HepG2 (cell line): ENCODE results near the gene PDCD10. TPM values are rescaled to one million over a fixed set of nuclear protein-coding genes. Genes with fewer than 3 reads are reported as not detected.

Source experiments
- ATAC-seq: fragments of 200-7000 bp; cut with Tn5 transposase; 3 replicates; pipeline ENCODE4 v1.9.1; 2020; ENCODE audit warnings: mild to moderate bottlenecking, moderate library complexity
- BruUV-seq: library from RNA; stranded (reverse); fragments of 400-500 nt; replicated peaks from 2 replicates; lab custom pipeline; 2021; lab: Mats Ljungman, UMichigan
- CTCF ChIA-PET: fragments of 300-600 bp; formaldehyde crosslinking; extraction: SDS; loops from one replicate; lab custom pipeline; 2021; ENCODE audit warnings: low total read pairs, inconsistent platforms, low intra/inter-chr PET ratio; lab: Yijun Ruan, JAX
- POLR2A ChIA-PET: fragments of 350-600 bp; sonication (Branson Sonifier 250); formaldehyde crosslinking; loops from one replicate; lab custom pipeline; 2020; ENCODE audit warnings: antibody characterized with exemption, inconsistent platforms; lab: Yijun Ruan, JAX
- DNase-seq: peaks from one replicate; pipeline ENCODE4 v3.0.0-alpha.2; 2015; ENCODE audit warnings: low spot score
- FAIRE-seq: peaks from 3 replicates; lab custom pipeline; 2011; peaks lifted over from hg19 to GRCh38; lab: Jason Lieb, UNC
- H2AFZ ChIP-seq: one replicate; pipeline ENCODE4 v1.6.1; 2011; ENCODE audit warnings: low read length, inconsistent platforms
- H3K27ac ChIP-seq: fragments of 300-600 bp; 3 replicates; pipeline ENCODE4 v1.8.0; 2011; ENCODE audit warnings: mixed run types, mild to moderate bottlenecking, mixed read lengths, low read length, inconsistent platforms; ENCODE audit not compliant: insufficient read depth; ENCODE audit errors: extremely low read length
- H3K27me3 ChIP-seq, 2 experiments: fragments of 200-600 bp in 1 of 2; 2 replicates in 1 of 2; 3 replicates in 1 of 2; pipeline versions ENCODE4 v1.6.0 to v1.8.0; 2011; ENCODE audit warnings: low read length in 2 of 2, mild to moderate bottlenecking in 2 of 2, moderate library complexity in 2 of 2, inconsistent platforms in 1 of 2; ENCODE audit not compliant: insufficient read depth in 2 of 2, control insufficient read depth in 1 of 2
- H3K36me3 ChIP-seq, 2 experiments: fragments of 200-600 bp in 1 of 2; replicated peaks in 1 of 2; 2 replicates in 1 of 2; 3 replicates in 1 of 2; pipeline versions ENCODE4 v1.5.1 to v1.8.0; 2011; ENCODE audit warnings: low read length in 2 of 2, inconsistent platforms in 1 of 2; ENCODE audit not compliant: insufficient read depth in 2 of 2, control insufficient read depth in 1 of 2
- H3K4me1 ChIP-seq: 2 replicates; pipeline ENCODE4 v1.5.1; 2012; ENCODE audit warnings: low read length, inconsistent platforms; ENCODE audit not compliant: insufficient read depth
- H3K4me2 ChIP-seq: 2 replicates; pipeline ENCODE4 v1.6.0; 2011; ENCODE audit warnings: low read depth, low read length, inconsistent platforms
- H3K4me3 ChIP-seq, 3 experiments: fragments of 200-600 bp in 1 of 3; sonication (generic), shearing (Covaris generic) in 1 of 3; replicated peaks in 1 of 3; 2 replicates each; pipeline ENCODE4 v1.5.1; 2011 to 2016; ENCODE audit warnings: low read length in 3 of 3, inconsistent platforms in 2 of 3, low read depth in 2 of 3, mild to moderate bottlenecking in 2 of 3, control low read depth in 1 of 3, mixed read lengths in 1 of 3; ENCODE audit not compliant: insufficient read depth in 1 of 3
- H3K79me2 ChIP-seq: one replicate; pipeline ENCODE4 v1.6.1; 2011; ENCODE audit warnings: low read length, inconsistent platforms; ENCODE audit not compliant: insufficient read depth
- H3K9ac ChIP-seq: 2 replicates; pipeline ENCODE4 v1.6.0; 2011; ENCODE audit warnings: mild to moderate bottlenecking, low read depth, low read length, inconsistent platforms; ENCODE audit not compliant: insufficient read depth
- H3K9me3 ChIP-seq: 2 replicates; pipeline ENCODE4 v1.5.1; 2012; ENCODE audit warnings: mild to moderate bottlenecking, low read length
- H4K20me1 ChIP-seq: 2 replicates; pipeline ENCODE4 v1.6.0; 2011; ENCODE audit warnings: inconsistent platforms, mild to moderate bottlenecking, low read length, moderate library complexity; ENCODE audit not compliant: insufficient read depth
- CREB1 ChIP-seq, 2 experiments: fragments of 450-650 bp in 1 of 2; IDR thresholded peaks; 2 replicates each; pipeline ENCODE4 v1.6.1; 2016 to 2017; ENCODE audit warnings: control low read depth in 1 of 2, mild to moderate bottlenecking in 1 of 2, missing compliant biosample characterization in 1 of 2, missing genetic modification characterization in 1 of 2
- KLF9 ChIP-seq: IDR thresholded peaks from 2 replicates; pipeline ENCODE4 v1.6.1; 2016; ENCODE audit warnings: low read depth
- NFRKB ChIP-seq: fragments of 450-650 bp; IDR thresholded peaks from 2 replicates; pipeline ENCODE4 v1.6.1; 2017
- NFYB ChIP-seq: sonication (generic); formaldehyde crosslinking; IDR thresholded peaks from 2 replicates; pipeline ENCODE4 v1.4.0; 2020; ENCODE audit warnings: missing genetic modification reagents
- SAFB2 ChIP-seq: sonication (generic); formaldehyde crosslinking; IDR thresholded peaks from 2 replicates; pipeline ENCODE4 v1.5.1; 2020; ENCODE audit warnings: missing genetic modification reagents, low read depth, mild to moderate bottlenecking, borderline replicate concordance
- SMARCC2 ChIP-seq: fragments of 450-650 bp; IDR thresholded peaks from 2 replicates; pipeline ENCODE4 v1.6.1; 2017; ENCODE audit warnings: antibody characterized with exemption, mild to moderate bottlenecking
- ZBTB7A ChIP-seq: sonication (generic); formaldehyde crosslinking; IDR thresholded peaks from 2 replicates; pipeline ENCODE4 v1.8.0; 2022; ENCODE audit warnings: mild to moderate bottlenecking, missing genetic modification reagents
- ZNF468 ChIP-seq: sonication (generic); formaldehyde crosslinking; IDR thresholded peaks from 2 replicates; pipeline ENCODE4 v1.8.0; 2022; ENCODE audit warnings: mild to moderate bottlenecking, moderate library complexity, missing genetic modification reagents
- ZNF572 ChIP-seq: sonication (generic); formaldehyde crosslinking; IDR thresholded peaks from 2 replicates; pipeline ENCODE4 v1.5.1; 2020; ENCODE audit warnings: mild to moderate bottlenecking, missing genetic modification reagents
- ZNF703 ChIP-seq: sonication (generic); formaldehyde crosslinking; IDR thresholded peaks from 2 replicates; pipeline ENCODE4 v1.5.1; 2020; ENCODE audit warnings: missing genetic modification reagents, mild to moderate bottlenecking, moderate library complexity, borderline replicate concordance
- WGBS: methylation state at CpG from one replicate; pipeline ENCODE4 v1.1.6; 2017; ENCODE audit warnings: low lambda C conversion rate; 5-methylcytosine and 5-hydroxymethylcytosine counted together
- in situ Hi-C: cut with HindIII; loops from 2 replicates; pipeline ENCODE4 v1.10.0; 2017; ENCODE audit warnings: low pct_unique_long_range_greater_than_20kb; ENCODE audit not compliant: extremely low pct_ligation_motif_present
- intact Hi-C: fragments of 100-400 bp; cut with micrococcal nuclease; formaldehyde crosslinking; loops from one replicate; pipeline ENCODE4 v1.10.0; 2022; ENCODE audit not compliant: unreplicated experiment
- polyA plus RNA-seq, 8 experiments: library from polyadenylated mRNA; depleted of rRNA in 3 of 8; stranded (reverse) in 7 of 8; unstranded in 1 of 8; fragments of >200 nt; fragmentation: Illumina TruSeq in 4 of 8; extraction: Trizol in 4 of 8; gene quantifications; 2 replicates each; pipeline versions ENCODE4 v1.2.1 to v1.2.3, GENCODE V29; 2011 to 2016; ENCODE audit warnings: low read depth in 4 of 8, missing spikeins in 1 of 8, mixed read lengths in 1 of 8; ENCODE audit not compliant: insufficient read depth in 1 of 8
- total RNA-seq, 5 experiments: library from RNA; depleted of rRNA; stranded (reverse); fragments of >200 nt; fragmentation: Illumina TruSeq; extraction: Trizol; gene quantifications; 2 replicates each; pipeline ENCODE4 v1.2.3, GENCODE V29; 2016; ENCODE audit warnings: low read depth in 1 of 5
- TF ChIP-seq, protein P1 (sequence below): sonication (generic); formaldehyde crosslinking; IDR thresholded peaks from 2 replicates; pipeline ENCODE4 v1.4.0; 2020; ENCODE audit warnings: missing genetic modification reagents, borderline replicate concordance
- TF ChIP-seq, protein P2 (sequence below): fragments of 450-650 bp; IDR thresholded peaks from 2 replicates; pipeline ENCODE4 v1.6.1; 2017; ENCODE audit warnings: mild to moderate bottlenecking

The PDCD10 gene
- total and polyA plus RNA-seq, 2 of the 13 experiments (the other 11 are each of a cell fraction or from before 2014, with no cell fraction given): 48.5 to 53.9 TPM

DNA sequence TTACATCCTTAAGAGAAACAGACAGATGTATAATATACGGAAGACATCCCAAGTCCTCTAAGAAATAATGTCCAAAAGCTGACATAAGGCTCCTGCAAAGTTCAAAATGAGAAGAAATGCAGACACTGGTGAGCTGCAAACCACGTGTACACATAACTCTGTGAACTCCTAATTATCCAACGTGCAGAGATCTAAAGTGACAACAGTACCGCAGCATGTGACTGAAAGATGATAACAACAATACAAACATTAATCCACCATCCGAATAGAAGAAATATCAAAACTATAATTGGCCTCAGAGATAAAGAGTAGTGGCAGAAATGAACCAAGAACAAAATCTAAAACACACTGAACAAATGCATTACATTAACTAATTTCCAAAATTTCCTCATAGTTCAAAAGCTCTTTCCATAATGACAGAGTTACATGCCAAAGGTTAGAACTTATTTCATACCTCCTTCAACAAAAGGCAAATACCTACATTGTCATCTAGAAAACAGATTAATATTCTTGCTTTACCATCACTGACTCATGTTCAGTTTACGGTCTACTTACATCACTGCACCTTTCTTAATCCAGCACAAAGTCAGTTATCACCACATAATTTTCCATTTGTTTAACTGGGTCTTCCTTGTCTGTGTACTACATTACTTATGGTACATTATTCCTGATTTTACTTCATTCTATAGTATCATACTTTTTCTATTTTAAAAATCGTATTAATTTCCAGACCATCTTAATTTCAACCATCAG lies 2.2 kb downstream of the PDCD10 start:
- Histone ChIP-seq H4K20me1 (peaks cover 22% of the 10 kb centered on the region), H3K36me3 (no peaks in the 10 kb centered on the region), H3K4me2 (peak overlapping the region; percentile 73), H3K27ac (no peak overlapping the region), H2AFZ (no peak overlapping the region), H3K9me3 (no peaks in the 10 kb centered on the region), H3K9ac (no peak overlapping the region), H3K27me3 (peaks cover 0 to 4% of the 10 kb centered on the region in 2 experiments; a peak in 1 of 5 replicates), H3K79me2 (peaks cover 79% of the 10 kb centered on the region), H3K4me1 (peaks cover 69% of the 10 kb centered on the region), H3K4me3 (peak overlapping the region; percentile 95 to 98 (median 98); a peak in 4 of 6 replicates)
- intact Hi-C loops: loop anchor here (10.0 kb wide), 1 partner anchor 362 kb away; the partner anchor contains the start of gene GOLIM4
- POLR2A ChIA-PET: interaction anchor here (1.3 kb wide), 1 partner anchor 15 kb away, joined by 4 read pairs; no protein-coding TSS in a partner anchor
- FAIRE-seq (no peak), ATAC-seq (no peak), DNase-seq (no peak)
- TF ChIP-seq ZBTB7A (no peak), CREB1 (IDR thresholded peaks at IDR 0.05) (no peak), CREB1 (CRISPR knock-in tag; IDR thresholded peaks at IDR 0.05) (no peak), SAFB2 (no peak), SMARCC2 (no peak), ZNF703 (no peak), KLF9 (no peak), ZNF572 (CRISPR knock-in tag) (no peak), ZNF468 (CRISPR knock-in tag) (no peak), NFRKB (no peak), NFYB (no peak)
- TF ChIP-seq, protein P1, sequence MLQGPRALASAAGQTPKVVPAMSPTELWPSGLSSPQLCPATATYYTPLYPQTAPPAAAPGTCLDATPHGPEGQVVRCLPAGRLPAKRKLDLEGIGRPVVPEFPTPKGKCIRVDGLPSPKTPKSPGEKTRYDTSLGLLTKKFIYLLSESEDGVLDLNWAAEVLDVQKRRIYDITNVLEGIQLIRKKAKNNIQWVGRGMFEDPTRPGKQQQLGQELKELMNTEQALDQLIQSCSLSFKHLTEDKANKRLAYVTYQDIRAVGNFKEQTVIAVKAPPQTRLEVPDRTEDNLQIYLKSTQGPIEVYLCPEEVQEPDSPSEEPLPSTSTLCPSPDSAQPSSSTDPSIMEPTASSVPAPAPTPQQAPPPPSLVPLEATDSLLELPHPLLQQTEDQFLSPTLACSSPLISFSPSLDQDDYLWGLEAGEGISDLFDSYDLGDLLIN (CRISPR knock-in tag): no peak
- TF ChIP-seq, protein P2, sequence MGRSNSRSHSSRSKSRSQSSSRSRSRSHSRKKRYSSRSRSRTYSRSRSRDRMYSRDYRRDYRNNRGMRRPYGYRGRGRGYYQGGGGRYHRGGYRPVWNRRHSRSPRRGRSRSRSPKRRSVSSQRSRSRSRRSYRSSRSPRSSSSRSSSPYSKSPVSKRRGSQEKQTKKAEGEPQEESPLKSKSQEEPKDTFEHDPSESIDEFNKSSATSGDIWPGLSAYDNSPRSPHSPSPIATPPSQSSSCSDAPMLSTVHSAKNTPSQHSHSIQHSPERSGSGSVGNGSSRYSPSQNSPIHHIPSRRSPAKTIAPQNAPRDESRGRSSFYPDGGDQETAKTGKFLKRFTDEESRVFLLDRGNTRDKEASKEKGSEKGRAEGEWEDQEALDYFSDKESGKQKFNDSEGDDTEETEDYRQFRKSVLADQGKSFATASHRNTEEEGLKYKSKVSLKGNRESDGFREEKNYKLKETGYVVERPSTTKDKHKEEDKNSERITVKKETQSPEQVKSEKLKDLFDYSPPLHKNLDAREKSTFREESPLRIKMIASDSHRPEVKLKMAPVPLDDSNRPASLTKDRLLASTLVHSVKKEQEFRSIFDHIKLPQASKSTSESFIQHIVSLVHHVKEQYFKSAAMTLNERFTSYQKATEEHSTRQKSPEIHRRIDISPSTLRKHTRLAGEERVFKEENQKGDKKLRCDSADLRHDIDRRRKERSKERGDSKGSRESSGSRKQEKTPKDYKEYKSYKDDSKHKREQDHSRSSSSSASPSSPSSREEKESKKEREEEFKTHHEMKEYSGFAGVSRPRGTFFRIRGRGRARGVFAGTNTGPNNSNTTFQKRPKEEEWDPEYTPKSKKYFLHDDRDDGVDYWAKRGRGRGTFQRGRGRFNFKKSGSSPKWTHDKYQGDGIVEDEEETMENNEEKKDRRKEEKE: no peak
- in situ Hi-C loops: no loop called here
- CTCF ChIA-PET: no interaction called here
- WGBS: 63% methylated on average over 7 of the region's 7 CpGs
- BruUV-seq: no TSS peak
